ENCODE results near the gene GOLGA8A.
"Not testable (repeated sequence)": the region's sequence is repeated elsewhere in the genome, so short reads cannot be mapped to it uniquely, and the experiment has no call there.

The GOLGA8A gene

DNA sequence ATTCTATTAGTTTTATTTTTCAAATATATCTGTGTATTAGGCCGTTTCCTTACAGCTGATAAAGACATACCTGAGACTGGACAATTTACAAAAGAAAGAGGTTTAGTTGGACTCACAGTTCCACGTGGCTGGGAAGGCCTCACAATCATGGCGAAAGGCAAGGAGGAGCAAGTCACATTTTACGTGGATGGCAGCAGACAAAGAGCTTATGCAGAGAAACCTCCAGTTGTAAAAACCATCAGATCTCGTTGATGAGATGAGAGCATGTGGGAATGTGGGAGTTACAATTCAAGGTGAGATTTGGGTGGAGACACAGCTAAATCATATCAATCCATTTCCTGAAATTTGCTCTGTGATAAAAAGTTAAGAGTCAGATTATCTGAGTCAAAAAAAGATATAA is 2.3 kb upstream of the GOLGA8A start:
- peaks cover 6% of the 10 kb centered on the region for H3K36me3 Mint-ChIP-seq (ENCODE audit: low read depth)
- H3K27ac Mint-ChIP-seq, result no peak overlapping the region
- TF ChIP-seq CTCF (IDR thresholded peaks at IDR 0.05; ENCODE audit: unreplicated experiment in 3 of 3), result no peak
- H3K4me3 Mint-ChIP-seq, result no peak overlapping the region
- H3K9me3 Mint-ChIP-seq, result no peaks in the 10 kb centered on the region
- H3K27me3 Mint-ChIP-seq (ENCODE audit: low read depth), result peaks cover 3% of the 10 kb centered on the region
- H3K4me1 Mint-ChIP-seq, result peaks cover 15% of the 10 kb centered on the region

- peaks cover 3% of the 10 kb centered on the region for H3K27me3 Mint-ChIP-seq (ENCODE audit: low read depth)
- no peak for TF ChIP-seq CTCF (IDR thresholded peaks at IDR 0.05; ENCODE audit: unreplicated experiment in 3 of 3)
- no peak overlapping the region for H3K27ac Mint-ChIP-seq
- peak overlapping the region; percentile 86 to 88 (median 87) for H3K4me3 Mint-ChIP-seq
- H3K4me1 Mint-ChIP-seq, result peaks cover 22% of the 10 kb centered on the region
- peaks cover 27% of the 10 kb centered on the region for H3K36me3 Mint-ChIP-seq (ENCODE audit: low read depth)
- H3K9me3 Mint-ChIP-seq, result no peaks in the 10 kb centered on the region
These were observed 609 bp downstream of the GOLGA8A start for GRCh38 chr15:34436956-34437442.

- Mint-ChIP-seq H3K27me3 (ENCODE audit: low read depth) (peaks cover 3% of the 10 kb centered on the region), H3K27ac (peak overlapping the region in 2 of 3 experiments; percentile 20 to 39), H3K4me3 (peak overlapping the region; percentile 86 to 88 (median 87)), H3K9me3 (no peaks in the 10 kb centered on the region), H3K36me3 (ENCODE audit: low read depth) (peaks cover 29% of the 10 kb centered on the region), H3K4me1 (peaks cover 22% of the 10 kb centered on the region)
- TF ChIP-seq CTCF (IDR thresholded peaks at IDR 0.05; ENCODE audit: unreplicated experiment in 3 of 3), result no peak
These were observed 1.3 kb downstream of the GOLGA8A start for GRCh38 chr15:34436126-34436955.

- H3K4me1 Mint-ChIP-seq, result peaks cover 22% of the 10 kb centered on the region
- H3K4me3 Mint-ChIP-seq, result peak overlapping the region; percentile 86 to 88 (median 87)
- no peaks in the 10 kb centered on the region for H3K27me3 Mint-ChIP-seq (ENCODE audit: low read depth)
- no peaks in the 10 kb centered on the region for H3K9me3 Mint-ChIP-seq
- H3K36me3 Mint-ChIP-seq (ENCODE audit: low read depth), result peaks cover 29% of the 10 kb centered on the region
- TF ChIP-seq CTCF (IDR thresholded peaks at IDR 0.05; ENCODE audit: unreplicated experiment in 3 of 3), result no peak
- no peak overlapping the region for H3K27ac Mint-ChIP-seq
These were observed 1.9 kb downstream of the GOLGA8A start for GRCh38 chr15:34435658-34436057.

- Mint-ChIP-seq H3K9me3 (no peaks in the 10 kb centered on the region), H3K4me1 (peaks cover 22% of the 10 kb centered on the region), H3K36me3 (ENCODE audit: low read depth) (peaks cover 35% of the 10 kb centered on the region), H3K4me3 (peak overlapping the region; percentile 14 to 88 (median 87)), H3K27ac (no peak overlapping the region), H3K27me3 (ENCODE audit: low read depth) (no peaks in the 10 kb centered on the region)
- no peak for TF ChIP-seq CTCF (IDR thresholded peaks at IDR 0.05; ENCODE audit: unreplicated experiment in 3 of 3)
These were observed 2.8 kb downstream of the GOLGA8A start for GRCh38 chr15:34434627-34435305.

DNA sequence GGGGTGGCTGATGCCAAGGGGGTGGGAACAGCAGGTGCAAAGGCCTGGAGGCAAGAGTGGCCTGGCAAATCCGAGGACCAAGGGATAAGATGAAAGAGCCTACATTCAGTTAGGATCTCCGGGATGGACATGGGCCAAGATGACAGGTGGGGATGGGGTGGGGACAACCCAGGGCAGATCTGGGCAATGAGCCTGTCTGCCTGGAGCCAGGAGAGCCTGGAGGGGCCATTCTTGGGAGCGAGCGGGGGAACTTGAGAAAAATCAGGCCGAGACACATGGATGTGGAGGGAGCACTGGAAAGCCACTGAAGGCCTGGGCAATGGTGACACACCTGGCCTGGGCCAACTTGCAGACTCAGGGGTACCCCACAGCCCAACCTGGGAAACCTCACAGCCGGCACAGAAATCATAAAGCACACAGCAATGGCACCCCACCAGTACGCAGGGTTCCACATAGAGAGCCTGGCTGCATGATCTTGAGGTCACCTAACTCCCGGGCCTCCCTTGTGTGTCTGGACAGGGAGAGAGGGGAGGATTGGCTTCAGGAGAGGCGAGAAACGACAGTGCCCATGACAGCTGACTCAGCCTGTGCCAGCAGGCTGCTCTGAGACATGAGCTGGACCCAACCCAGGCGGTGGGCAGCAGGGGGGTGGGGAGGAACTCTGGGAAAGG is 3.5 kb downstream of the GOLGA8A start:
- Mint-ChIP-seq H3K4me3 (peak overlapping the region; percentile 11 to 56 (median 54)), H3K4me1 (peaks cover 22% of the 10 kb centered on the region), H3K36me3 (ENCODE audit: low read depth) (peaks cover 39% of the 10 kb centered on the region)
- not testable (repeated sequence) for H3K27me3 Mint-ChIP-seq (ENCODE audit: low read depth); H3K27ac Mint-ChIP-seq; H3K9me3 Mint-ChIP-seq

- peaks cover 15% of the 10 kb centered on the region for H3K4me1 Mint-ChIP-seq
- not testable (repeated sequence) for H3K4me3 Mint-ChIP-seq; H3K27ac Mint-ChIP-seq; H3K27me3 Mint-ChIP-seq (ENCODE audit: low read depth); H3K9me3 Mint-ChIP-seq
- peaks cover 39% of the 10 kb centered on the region for H3K36me3 Mint-ChIP-seq (ENCODE audit: low read depth)
These were observed 7.0 kb downstream of the GOLGA8A start for GRCh38 chr15:34430642-34431041.

DNA sequence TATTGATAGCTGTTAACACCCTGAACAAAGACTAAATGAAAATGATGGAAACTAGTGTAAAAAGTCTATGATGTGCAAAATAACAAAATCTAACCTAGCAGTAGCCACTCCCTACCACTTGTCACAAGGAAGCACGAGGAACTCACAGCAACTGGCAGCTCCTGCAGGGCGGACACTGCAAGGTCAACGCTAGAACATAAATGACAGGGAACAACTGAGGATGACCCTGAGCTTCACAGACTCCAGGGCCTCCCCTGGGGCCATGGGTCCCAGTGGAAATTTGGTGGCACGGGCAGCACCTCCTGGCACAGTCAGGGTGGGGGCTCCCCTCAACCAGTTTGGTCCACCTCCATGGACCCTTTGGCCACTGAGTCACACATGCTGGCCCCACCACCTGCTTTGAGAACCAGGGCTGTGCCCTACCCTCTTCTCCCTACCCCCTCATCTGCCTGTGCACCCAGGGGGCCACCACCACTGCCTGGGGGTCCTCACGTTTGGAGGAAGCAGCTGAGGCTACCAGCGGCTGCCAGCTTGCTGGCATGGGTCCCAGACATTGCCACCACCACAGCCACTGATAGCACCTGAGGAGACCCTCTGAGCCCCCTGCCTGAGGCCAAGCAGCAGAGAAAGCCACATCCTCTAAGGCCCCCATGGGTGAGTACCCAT is 14.1 kb downstream of the GOLGA8A start:
- not testable (repeated sequence) for H3K36me3 Mint-ChIP-seq (ENCODE audit: low read depth); H3K9me3 Mint-ChIP-seq; H3K27ac Mint-ChIP-seq

More for the DNA sequence above, 14.1 kb downstream of the GOLGA8A start:
- H3K4me1 Mint-ChIP-seq; H3K27me3 Mint-ChIP-seq (ENCODE audit: low read depth); H3K4me3 Mint-ChIP-seq: not testable (repeated sequence)

Data from nephron (organoid).